Trophoblast cell (in vitro differentiated cells and primary cell): ENCODE data around the gene OPA3.
A peak's percentile ranks its signal among the peaks of the same experiment; 100 is the strongest.
"Not testable (repeated sequence)": the region's sequence is repeated elsewhere in the genome, so short reads cannot be mapped to it uniquely, and the experiment has no call there.

ENCODE experiments used
- DNase-seq, 2 donors: peaks; one replicate each; pipeline ENCODE4 v3.0.0-alpha.2; 2016
- H2AFZ ChIP-seq: 2 replicates; pipeline ENCODE4 v1.6.1; 2013; ENCODE audit warnings: low read length, moderate library complexity, mild to moderate bottlenecking; ENCODE audit not compliant: insufficient read depth, poor library complexity
- H2AK5ac ChIP-seq: 2 replicates; pipeline ENCODE4 v1.6.1; 2013; ENCODE audit warnings: mild to moderate bottlenecking, low read length
- H2BK120ac ChIP-seq: 2 replicates; pipeline ENCODE4 v1.6.1; 2013; ENCODE audit warnings: low read length, mild to moderate bottlenecking, moderate library complexity; ENCODE audit not compliant: insufficient read depth, poor library complexity
- H2BK12ac ChIP-seq: 2 replicates; pipeline ENCODE4 v1.6.1; 2013; ENCODE audit warnings: mild to moderate bottlenecking, low read length, moderate library complexity
- H2BK5ac ChIP-seq: 2 replicates; pipeline ENCODE4 v1.6.1; 2013; ENCODE audit warnings: low read length, low read depth, moderate library complexity, mild to moderate bottlenecking; ENCODE audit not compliant: poor library complexity
- H3K14ac ChIP-seq: 2 replicates; pipeline ENCODE4 v1.6.1; 2013; ENCODE audit warnings: mild to moderate bottlenecking, low read length
- H3K18ac ChIP-seq: 2 replicates; pipeline ENCODE4 v1.6.1; 2013; ENCODE audit warnings: mild to moderate bottlenecking, low read length
- H3K23ac ChIP-seq: 2 replicates; pipeline ENCODE4 v1.6.1; 2013; ENCODE audit warnings: low read length
- H3K27ac ChIP-seq: 2 replicates; pipeline ENCODE4 v1.5.1; 2013; ENCODE audit warnings: low read depth, mild to moderate bottlenecking, inconsistent platforms, low read length, moderate library complexity
- H3K27me3 ChIP-seq: 2 replicates; pipeline ENCODE4 v1.6.1; 2013; ENCODE audit warnings: inconsistent platforms, mild to moderate bottlenecking, low read length, moderate library complexity; ENCODE audit not compliant: insufficient read depth
- H3K36me3 ChIP-seq, 2 experiments: 1 replicate in 1 of 2; 2 replicates in 1 of 2; pipeline ENCODE4 v1.6.1; 2013; ENCODE audit warnings: low read length in 2 of 2, mild to moderate bottlenecking in 2 of 2, moderate library complexity in 1 of 2; ENCODE audit not compliant: insufficient read depth in 2 of 2, control insufficient read depth in 1 of 2
- H3K4ac ChIP-seq: 2 replicates; pipeline ENCODE4 v1.6.1; 2013; ENCODE audit warnings: low read depth, mild to moderate bottlenecking, low read length, moderate library complexity
- H3K4me1 ChIP-seq, 2 experiments: 1 replicate in 1 of 2; 2 replicates in 1 of 2; pipeline ENCODE4 v1.6.1; 2013; ENCODE audit warnings: low read length in 2 of 2, mild to moderate bottlenecking in 2 of 2, moderate library complexity in 1 of 2; ENCODE audit not compliant: insufficient read depth in 2 of 2, control insufficient read depth in 1 of 2
- H3K4me2 ChIP-seq: 2 replicates; pipeline ENCODE4 v1.6.1; 2013; ENCODE audit warnings: inconsistent platforms, mild to moderate bottlenecking, low read length, moderate library complexity
- H3K4me3 ChIP-seq: 2 replicates; pipeline ENCODE4 v1.5.1; 2013; ENCODE audit warnings: mild to moderate bottlenecking, low read depth, low read length, inconsistent platforms
- H3K79me1 ChIP-seq: one replicate; pipeline ENCODE4 v1.6.1; 2013; ENCODE audit warnings: low read length
- H3K79me2 ChIP-seq: 2 replicates; pipeline ENCODE4 v1.6.1; 2013; ENCODE audit warnings: low read length, mild to moderate bottlenecking; ENCODE audit not compliant: control insufficient read depth, insufficient read depth, poor library complexity
- H3K9ac ChIP-seq: 2 replicates; pipeline ENCODE4 v1.6.1; 2013; ENCODE audit warnings: mild to moderate bottlenecking, low read length
- H3K9me3 ChIP-seq: 2 replicates; pipeline ENCODE4 v1.6.1; 2013; ENCODE audit warnings: low read depth, mild to moderate bottlenecking, control low read depth, inconsistent platforms, low read length; ENCODE audit not compliant: insufficient read depth
- H4K12ac ChIP-seq: 2 replicates; pipeline ENCODE4 v1.6.1; 2013; ENCODE audit warnings: low read depth, mild to moderate bottlenecking, low read length, moderate library complexity
- H4K8ac ChIP-seq: 2 replicates; pipeline ENCODE4 v1.6.1; 2013; ENCODE audit warnings: low read depth, mild to moderate bottlenecking, low read length, moderate library complexity
- H4K91ac ChIP-seq: one replicate; pipeline ENCODE4 v1.6.1; 2013; ENCODE audit warnings: low read depth, mild to moderate bottlenecking, low read length, moderate library complexity
- WGBS: extraction: QIAGEN DNeasy Blood & Tissue Kit; methylation state at CpG from one replicate; pipeline ENCODE4 v1.1.7; 2013; ENCODE audit warnings: missing lambda C conversion rate; ENCODE audit not compliant: insufficient read length, insufficient coverage; ENCODE audit errors: extremely low coverage; 5-methylcytosine and 5-hydroxymethylcytosine counted together

OPA3 gene

GRCh38 chr19:45510352-45510751 lies 74.2 kb downstream of the OPA3 start:
- Histone ChIP-seq H3K79me1 (peaks cover 30% of the 10 kb centered on the region), H3K79me2 (peaks cover 49% of the 10 kb centered on the region), H3K36me3 (peaks cover 23 to 28% of the 10 kb centered on the region in 2 experiments), H3K4me1 (peaks cover 10 to 20% of the 10 kb centered on the region in 2 experiments), H3K4ac (peak overlapping the region; percentile 93)
- not testable (repeated sequence) for H3K23ac ChIP-seq, H3K27me3 ChIP-seq, H4K91ac ChIP-seq, H3K4me3 ChIP-seq, H3K4me2 ChIP-seq, H3K27ac ChIP-seq, H3K9ac ChIP-seq, H2BK5ac ChIP-seq, H2BK120ac ChIP-seq, H2AK5ac ChIP-seq, H4K8ac ChIP-seq, H2AFZ ChIP-seq, H4K12ac ChIP-seq, H3K14ac ChIP-seq, H3K18ac ChIP-seq, DNase-seq, H2BK12ac ChIP-seq, H3K9me3 ChIP-seq
- WGBS: no CpG with 5 or more reads among the region's 11 CpGs

GRCh38 chr19:45509692-45510015 lies 74.9 kb downstream of the OPA3 start:
- H3K4me1 ChIP-seq: peaks cover 12 to 22% of the 10 kb centered on the region in 2 experiments
- H3K9me3 ChIP-seq: no peaks in the 10 kb centered on the region
- H3K14ac ChIP-seq: peak overlapping the region; percentile 78
- H2BK120ac ChIP-seq: peak overlapping the region; percentile 26
- H4K8ac ChIP-seq: peak overlapping the region; percentile 62
- peak overlapping the region; percentile 68 for H4K12ac ChIP-seq
- peak overlapping the region; percentile 93 for H3K4ac ChIP-seq
- peak overlapping the region; percentile 24 for H3K27ac ChIP-seq
- H4K91ac ChIP-seq: peak overlapping the region; percentile 79
- no peak overlapping the region for H3K23ac ChIP-seq
- peak overlapping the region; percentile 87 for H2AK5ac ChIP-seq
- H2BK5ac ChIP-seq: peak overlapping the region; percentile 49
- H2BK12ac ChIP-seq: peak overlapping the region; percentile 37
- H2AFZ ChIP-seq: peak overlapping the region; percentile 42
- peaks cover 30% of the 10 kb centered on the region for H3K79me1 ChIP-seq
- H3K9ac ChIP-seq: peak overlapping the region; percentile 43
- peaks cover 19 to 22% of the 10 kb centered on the region in 2 experiments for H3K36me3 ChIP-seq
- no peaks in the 10 kb centered on the region for H3K27me3 ChIP-seq
- WGBS: no CpG with 5 or more reads among the region's 3 CpGs
- no peak for DNase-seq
- peaks cover 49% of the 10 kb centered on the region for H3K79me2 ChIP-seq
- H3K4me3 ChIP-seq: peak overlapping the region; percentile 41
- peak overlapping the region; percentile 73 for H3K18ac ChIP-seq
- H3K4me2 ChIP-seq: peak overlapping the region; percentile 86

- peak; percentile 61 to 77 for DNase-seq
- H4K91ac ChIP-seq: peak overlapping the region; percentile 82
- H2BK120ac ChIP-seq: peak overlapping the region; percentile 50
- H2BK12ac ChIP-seq: peak overlapping the region; percentile 37
- peak overlapping the region; percentile 68 for H4K12ac ChIP-seq
- H3K9ac ChIP-seq: peak overlapping the region; percentile 80
- no peaks in the 10 kb centered on the region for H3K9me3 ChIP-seq
- no peak overlapping the region for H3K23ac ChIP-seq
- H3K4ac ChIP-seq: peak overlapping the region; percentile 93
- peaks cover 30% of the 10 kb centered on the region for H3K79me1 ChIP-seq
- peak overlapping the region; percentile 78 for H3K14ac ChIP-seq
- peak overlapping the region; percentile 62 for H4K8ac ChIP-seq
- peaks cover 17 to 19% of the 10 kb centered on the region in 2 experiments for H3K36me3 ChIP-seq
- H3K4me1 ChIP-seq: peaks cover 12 to 19% of the 10 kb centered on the region in 2 experiments
- peak overlapping the region; percentile 42 for H2AFZ ChIP-seq
- peak overlapping the region; percentile 95 for H3K27ac ChIP-seq
- no CpG with 5 or more reads among the region's 28 CpGs for WGBS
- H3K79me2 ChIP-seq: peaks cover 46% of the 10 kb centered on the region
- H3K4me2 ChIP-seq: peak overlapping the region; percentile 86
- no peaks in the 10 kb centered on the region for H3K27me3 ChIP-seq
- peak overlapping the region; percentile 66 for H2BK5ac ChIP-seq
- peak overlapping the region; percentile 94 for H3K4me3 ChIP-seq
- peak overlapping the region; percentile 87 for H2AK5ac ChIP-seq
- peak overlapping the region; percentile 73 for H3K18ac ChIP-seq
These were observed 75.5 kb downstream of the OPA3 start for GRCh38 chr19:45508861-45509691.

GRCh38 chr19:45508417-45508860 lies 76.2 kb downstream of the OPA3 start:
- H3K18ac ChIP-seq: peak overlapping the region; percentile 76
- peaks cover 41% of the 10 kb centered on the region for H3K79me2 ChIP-seq
- peak overlapping the region; percentile 1 for H2BK12ac ChIP-seq
- H3K9me3 ChIP-seq: no peaks in the 10 kb centered on the region
- H4K8ac ChIP-seq: peak overlapping the region; percentile 59
- H3K27ac ChIP-seq: peak overlapping the region; percentile 95
- H3K36me3 ChIP-seq: peaks cover 11 to 16% of the 10 kb centered on the region in 2 experiments
- H4K91ac ChIP-seq: peak overlapping the region; percentile 89
- H2AK5ac ChIP-seq: peak overlapping the region; percentile 78
- peak; percentile 86 for DNase-seq
- H3K27me3 ChIP-seq: no peaks in the 10 kb centered on the region
- peak overlapping the region; percentile 79 for H2BK120ac ChIP-seq
- no peak overlapping the region for H3K23ac ChIP-seq
- peak overlapping the region; percentile 85 for H3K4ac ChIP-seq
- H3K4me1 ChIP-seq: peaks cover 12 to 15% of the 10 kb centered on the region in 2 experiments
- H3K79me1 ChIP-seq: peaks cover 30% of the 10 kb centered on the region
- H3K4me2 ChIP-seq: peak overlapping the region; percentile 86
- no CpG with 5 or more reads among the region's 26 CpGs for WGBS
- H3K9ac ChIP-seq: peak overlapping the region; percentile 92
- peak overlapping the region; percentile 77 for H2BK5ac ChIP-seq
- peak overlapping the region; percentile 81 for H4K12ac ChIP-seq
- H2AFZ ChIP-seq: no peak overlapping the region
- H3K14ac ChIP-seq: peak overlapping the region; percentile 94
- H3K4me3 ChIP-seq: peak overlapping the region; percentile 94
